ENCODE data around the gene DOCK10. TPM values are rescaled to one million over a fixed set of nuclear protein-coding genes. Genes with fewer than 3 reads are reported as not detected.

DOCK10 gene
- total RNA-seq, 4 donors from 2014 or later, result 11.9 to 42.0 (median 17.9) TPM

- DNase-seq (ENCODE audit: low spot score) (no peak), ATAC-seq (ENCODE audit: low FRiP score) (no peak)
- TF ChIP-seq CTCF (IDR thresholded peaks at IDR 0.05), result no peak
These were observed 228.7 kb downstream of the DOCK10 start for GRCh38 chr2:224813578-224813977.

DNA sequence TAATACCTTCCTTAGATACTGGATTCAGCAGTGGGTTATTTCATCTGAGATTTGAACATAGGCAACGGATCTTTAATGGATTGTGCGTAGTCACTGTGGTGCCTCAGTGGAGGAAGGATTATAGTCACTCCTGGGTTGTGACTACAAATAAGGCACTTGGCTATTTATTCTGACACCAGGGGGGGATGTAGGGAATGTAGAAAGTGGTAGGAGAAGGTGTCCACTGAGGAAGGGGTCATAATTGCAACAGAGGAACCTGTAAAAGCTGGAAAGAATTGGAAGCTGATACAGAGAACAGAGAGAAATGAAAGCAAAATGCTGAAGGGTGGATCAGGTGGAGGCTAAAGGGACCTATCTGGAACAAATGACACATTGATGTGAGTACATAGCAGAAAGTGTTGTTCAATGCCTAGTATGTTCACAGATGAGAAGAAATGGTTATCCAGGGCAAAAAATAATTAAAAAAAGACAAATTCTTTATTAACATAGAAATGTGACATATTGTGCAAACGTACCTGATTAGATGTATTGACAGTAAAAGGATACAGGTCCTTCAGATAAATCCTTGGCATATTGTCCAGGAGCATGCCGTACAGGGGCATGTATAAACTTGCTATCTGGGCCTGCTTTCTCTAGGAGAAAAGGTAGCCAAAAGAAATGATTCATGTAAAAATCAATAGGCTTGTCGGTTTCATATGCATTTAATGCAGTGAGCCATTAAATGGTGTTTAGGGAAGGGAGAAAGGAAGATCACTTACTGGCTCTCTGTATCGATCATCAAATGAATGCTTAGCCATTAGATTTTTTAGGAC is 234.9 kb downstream of the DOCK10 start:
- DNase-seq (ENCODE audit: low spot score) (no peak), ATAC-seq (ENCODE audit: low FRiP score) (no peak)
- TF ChIP-seq CTCF (IDR thresholded peaks at IDR 0.05), result no peak

GRCh38 chr2:224803930-224804329 is 238.3 kb downstream of the DOCK10 start:
- TF ChIP-seq CTCF (IDR thresholded peaks at IDR 0.05), result no peak
- DNase-seq (ENCODE audit: low spot score) (no peak), ATAC-seq (ENCODE audit: low FRiP score) (no peak)

DNA sequence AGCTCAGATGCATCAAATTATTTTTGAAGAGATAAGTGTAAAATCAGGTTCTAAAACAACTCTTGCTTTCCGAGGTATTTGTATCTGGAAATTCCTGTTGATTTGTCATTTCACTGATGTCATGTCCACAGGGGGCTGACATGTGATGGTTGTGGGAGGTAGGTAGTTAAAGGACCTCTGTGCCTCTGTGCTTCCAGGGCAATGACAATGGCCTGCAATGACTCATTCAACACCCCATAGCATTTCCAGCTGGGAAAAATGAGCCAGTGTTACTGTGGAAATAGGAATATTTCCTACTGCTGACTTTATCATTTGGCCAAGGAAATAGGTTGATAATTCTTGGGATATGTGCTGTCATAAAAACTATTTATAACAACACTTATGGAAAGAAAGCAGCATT is 239.9 kb downstream of the DOCK10 start:
- ATAC-seq (ENCODE audit: low FRiP score) (no peak), DNase-seq (ENCODE audit: low spot score) (no peak)
- no peak for TF ChIP-seq CTCF (IDR thresholded peaks at IDR 0.05)

DNA sequence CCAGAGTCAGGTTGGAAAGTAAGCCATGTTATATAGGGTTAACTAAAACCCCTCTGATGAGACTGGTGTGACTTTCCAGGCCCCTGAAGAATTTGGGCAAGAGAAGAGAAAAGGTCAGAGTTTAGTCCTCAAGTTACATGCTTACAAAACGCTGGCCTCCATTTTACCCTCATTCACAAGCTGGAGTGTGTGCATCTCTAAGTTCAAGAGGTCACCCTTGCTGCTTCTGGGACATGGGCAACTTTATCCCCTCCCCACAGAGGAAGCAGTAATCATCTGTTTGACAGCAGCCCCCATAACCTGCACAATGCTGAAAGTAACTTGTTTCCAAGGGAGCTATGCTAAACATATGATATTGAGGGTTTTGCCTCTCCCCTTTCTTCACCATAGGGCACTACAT is 240.9 kb downstream of the DOCK10 start:
- no peak for TF ChIP-seq CTCF (IDR thresholded peaks at IDR 0.05)
- DNase-seq (ENCODE audit: low spot score) (no peak), ATAC-seq (ENCODE audit: low FRiP score) (no peak)

GRCh38 chr2:224799691-224800090 is 242.6 kb downstream of the DOCK10 start:
- TF ChIP-seq CTCF (IDR thresholded peaks at IDR 0.05), result no peak
- no peak for DNase-seq (ENCODE audit: low spot score)
- ATAC-seq (ENCODE audit: low FRiP score), result no peak

DNA sequence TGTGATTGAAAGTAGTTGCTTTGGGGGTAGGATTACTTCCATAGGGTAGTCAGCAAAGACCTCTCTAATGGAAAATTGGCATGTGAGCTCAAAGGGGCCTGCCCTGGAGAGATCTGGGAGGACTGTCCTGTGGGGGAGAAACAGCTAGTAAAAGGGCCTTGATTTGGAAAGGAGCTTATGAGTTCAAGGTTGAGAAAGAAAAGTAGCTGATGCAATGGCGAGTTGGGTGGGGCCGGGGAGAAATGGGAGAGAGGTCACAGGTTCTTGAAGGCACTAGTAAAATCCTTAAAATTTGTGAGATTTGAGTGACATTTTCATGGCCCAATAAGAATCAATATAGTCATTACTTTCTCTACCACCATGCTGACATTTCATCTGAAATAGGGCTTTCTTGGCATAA is 244.1 kb downstream of the DOCK10 start:
- TF ChIP-seq CTCF (IDR thresholded peaks at IDR 0.05), result no peak

More for the DNA sequence above, 244.1 kb downstream of the DOCK10 start:
- ATAC-seq (ENCODE audit: low FRiP score), result no peak
- DNase-seq (ENCODE audit: low spot score), result no peak
